GM21717 (cell line): Measurements from ENCODE around the gene PLEKHB1.

ENCODE experiments used
- ATAC-seq: cut with Tn5 transposase; IDR thresholded peaks from one replicate; pipeline ENCODE4 v1.9.1; 2021; ENCODE audit warnings: mild to moderate bottlenecking, moderate library complexity; ENCODE audit not compliant: unreplicated experiment

PLEKHB1 gene

DNA sequence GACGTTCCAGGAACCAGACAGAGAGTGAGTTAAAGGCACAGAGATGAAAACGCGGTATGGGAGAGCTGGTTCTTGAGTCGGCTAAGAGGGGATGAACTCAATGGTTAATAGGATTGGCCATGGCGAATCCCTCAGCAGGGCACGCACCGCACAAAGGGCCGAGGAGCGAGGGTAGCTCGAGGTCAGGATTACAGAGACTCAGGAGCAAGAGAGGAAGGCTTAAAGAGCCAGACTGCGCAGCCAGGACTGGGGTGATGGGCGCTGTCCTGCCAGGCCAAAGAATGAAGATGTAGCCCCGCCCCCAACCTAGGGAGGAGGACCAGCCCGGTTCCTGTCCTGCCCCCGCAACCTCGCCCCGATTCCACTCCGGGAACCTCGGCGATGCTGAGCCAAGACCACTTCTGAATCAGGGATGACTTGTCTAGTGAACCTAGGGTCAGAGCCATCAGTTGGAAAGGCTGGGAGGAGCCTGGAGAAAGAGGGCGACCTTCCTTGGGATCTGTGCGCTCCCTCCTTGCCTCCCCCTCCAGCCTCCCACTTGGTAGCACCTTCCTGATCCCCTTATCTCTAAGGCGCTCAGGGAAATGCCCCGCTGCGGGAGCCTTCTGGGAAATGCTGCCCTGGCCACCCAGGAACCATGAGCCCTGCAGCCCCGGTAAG is at the start of gene PLEKHB1:
PLEKHB1 (plus strand) TSS at position 610 of the 660 bp plus-strand sequence; CDS start at position 638, 28 bp downstream.
- no peak for ATAC-seq

- ATAC-seq: no peak
These were observed 48.9 kb upstream of the PLEKHB1 start for GRCh38 chr11:73597336-73597955.

DNA sequence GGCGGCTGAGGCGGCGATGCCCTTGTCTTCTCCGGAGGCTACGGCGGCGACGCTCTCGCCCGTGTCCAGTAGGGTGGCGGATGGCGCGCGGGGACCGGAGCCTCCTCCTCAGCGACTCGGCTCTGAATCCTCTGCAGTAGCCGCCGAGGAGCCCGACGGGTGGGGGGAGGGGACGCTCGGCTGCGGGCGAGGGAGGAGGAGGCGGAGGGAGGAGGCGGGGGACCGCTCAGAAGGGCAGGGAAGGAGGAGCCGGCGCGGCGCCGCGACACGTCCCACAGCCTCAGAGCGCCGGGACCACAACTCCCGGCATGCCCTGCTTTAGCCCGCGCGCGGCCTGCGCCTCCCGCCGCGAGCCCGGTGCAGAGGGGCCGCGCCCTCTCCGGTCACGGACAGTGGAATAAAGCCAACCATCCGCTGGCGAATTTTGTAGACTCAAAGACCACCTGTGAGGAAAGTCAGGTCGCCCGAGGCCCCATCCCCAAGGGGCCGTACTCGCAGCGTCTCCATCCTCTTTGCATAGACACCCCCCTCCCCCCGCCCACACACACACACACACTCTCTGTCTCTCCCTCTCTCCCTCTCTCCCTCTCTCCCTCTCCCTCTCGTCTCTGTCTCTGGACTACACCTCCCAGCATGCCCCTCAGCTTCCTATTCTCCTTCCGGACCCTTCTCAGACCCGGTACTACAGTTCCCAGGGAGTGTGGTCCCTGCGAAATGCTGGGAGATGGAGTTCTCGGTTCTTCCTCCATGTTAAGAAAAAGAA is 48.2 kb upstream of the PLEKHB1 start, which contains the start of gene FAM168A:
FAM168A (minus strand) TSS at position 157 of the 763 bp plus-strand sequence. CDS start 129,638 bp downstream, outside the sequence.
- peak; percentile 85 for ATAC-seq

DNA sequence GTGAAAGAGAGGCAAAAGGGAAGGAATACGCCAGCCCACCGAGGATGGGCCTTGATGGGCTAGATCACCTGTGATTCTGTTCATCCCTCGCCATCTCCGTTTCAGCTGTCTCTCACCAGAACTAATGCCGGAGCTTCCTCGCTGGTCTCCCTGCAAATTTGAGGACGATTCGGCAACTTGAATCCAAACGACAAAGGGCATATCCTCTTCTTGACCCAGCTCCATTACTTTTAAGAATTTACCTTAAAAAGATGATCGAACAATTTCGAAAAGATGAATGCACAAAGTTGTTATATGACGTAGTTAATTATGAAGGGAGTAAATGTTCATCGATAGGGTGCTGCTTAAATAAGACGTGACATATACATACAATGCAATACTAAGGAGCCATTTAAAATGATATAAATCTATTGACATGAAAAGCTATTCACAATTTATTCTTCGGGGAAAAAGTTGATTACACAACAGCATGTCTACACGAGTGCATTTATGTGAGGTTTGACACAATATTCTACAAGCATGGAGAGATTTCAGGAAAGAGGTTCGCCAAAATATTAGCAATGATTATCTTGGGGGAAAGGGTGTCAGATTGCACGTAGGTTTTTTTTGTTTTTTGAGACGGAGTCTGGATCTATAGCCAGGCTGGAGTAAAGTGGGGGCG is 47.5 kb upstream of the PLEKHB1 start:
- ATAC-seq: no peak

- no peak for ATAC-seq
These were observed 33.7 kb upstream of the PLEKHB1 start for GRCh38 chr11:73612601-73613140.

DNA sequence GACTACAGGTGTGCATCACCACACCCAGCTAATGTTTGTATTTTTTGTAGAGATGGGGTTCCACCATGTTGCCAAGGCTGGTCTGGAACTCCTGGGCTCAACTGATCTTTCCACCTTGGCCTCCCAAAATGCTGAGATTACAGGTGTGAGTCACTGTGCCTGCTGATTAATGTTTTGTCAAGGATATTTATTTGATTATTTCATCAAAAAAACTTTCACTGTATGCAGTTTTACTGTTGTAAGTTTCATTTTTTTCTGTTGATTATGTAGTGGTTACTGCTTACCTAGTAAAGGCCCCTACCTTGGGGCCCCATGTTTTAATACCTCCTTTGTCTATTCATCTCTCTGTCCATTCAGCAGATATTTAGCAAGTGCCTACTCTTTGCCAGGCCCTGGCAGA is 31.8 kb upstream of the PLEKHB1 start:
- no peak for ATAC-seq

DNA sequence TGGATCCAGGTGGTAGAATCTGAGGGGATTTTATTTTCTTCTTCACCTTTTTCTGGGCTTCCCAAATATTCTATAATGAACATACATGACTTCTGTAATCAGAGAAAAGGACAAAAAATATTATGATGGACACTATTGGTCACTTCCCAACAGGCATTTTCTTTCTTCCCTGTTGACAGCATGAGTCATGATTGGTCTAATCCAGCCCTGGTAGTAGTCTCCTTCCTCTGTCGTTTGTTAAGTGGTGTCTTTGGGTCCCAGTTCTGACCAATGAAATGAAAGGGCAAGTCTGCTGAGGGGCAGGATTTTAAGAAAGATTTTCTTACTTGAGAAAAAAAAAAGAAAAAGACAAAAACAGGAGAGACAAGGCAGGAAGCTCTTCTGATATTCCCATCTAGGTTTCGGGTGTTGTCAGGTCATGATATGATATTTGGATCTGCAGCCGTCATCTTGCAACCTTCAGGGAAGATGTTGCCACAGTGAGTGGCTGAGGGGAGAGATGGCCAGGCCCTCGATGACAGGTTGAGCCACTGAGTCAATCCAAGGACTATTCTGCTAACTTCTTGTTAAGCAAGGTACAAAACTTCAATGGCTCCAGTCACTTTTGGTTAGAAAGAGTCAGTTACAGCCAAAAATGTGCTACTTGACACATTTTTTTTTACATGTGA is 23.3 kb upstream of the PLEKHB1 start:
- no peak for ATAC-seq

GRCh38 chr11:73623686-73624085 is 22.7 kb upstream of the PLEKHB1 start:
- no peak for ATAC-seq

GRCh38 chr11:73625696-73626318 is 20.6 kb upstream of the PLEKHB1 start:
- ATAC-seq: no peak

- no peak for ATAC-seq
These were observed 16.5 kb upstream of the PLEKHB1 start for GRCh38 chr11:73629907-73630306.

GRCh38 chr11:73632996-73633395 is 13.4 kb upstream of the PLEKHB1 start:
- ATAC-seq: no peak

GRCh38 chr11:73633999-73634398 is 12.4 kb upstream of the PLEKHB1 start:
- ATAC-seq: no peak

DNA sequence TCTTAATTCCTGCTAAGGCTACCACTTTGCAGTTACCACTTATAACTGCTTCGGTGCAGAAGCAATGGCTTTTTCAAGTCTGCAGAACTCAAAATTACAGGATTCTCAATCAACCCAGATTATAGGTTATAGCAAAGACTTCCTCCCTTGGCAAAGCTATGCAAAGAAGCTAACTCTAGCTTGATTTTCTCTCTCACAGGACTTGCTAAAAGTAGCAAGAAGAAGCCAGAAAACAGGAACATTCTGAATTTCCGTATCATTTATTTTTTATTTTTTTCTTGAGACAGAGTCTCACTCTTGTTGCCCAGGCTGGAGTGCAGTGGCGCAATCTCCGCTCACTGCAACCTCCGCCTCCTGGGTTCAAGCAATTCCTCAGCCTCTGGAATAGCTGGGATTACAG is 10.7 kb upstream of the PLEKHB1 start:
- ATAC-seq: no peak

GRCh38 chr11:73636249-73636648 is 10.1 kb upstream of the PLEKHB1 start:
- ATAC-seq: no peak

GRCh38 chr11:73637012-73637411 is 9.4 kb upstream of the PLEKHB1 start:
- no peak for ATAC-seq

- ATAC-seq: no peak
These were observed 5.8 kb upstream of the PLEKHB1 start for GRCh38 chr11:73640592-73640991.

DNA sequence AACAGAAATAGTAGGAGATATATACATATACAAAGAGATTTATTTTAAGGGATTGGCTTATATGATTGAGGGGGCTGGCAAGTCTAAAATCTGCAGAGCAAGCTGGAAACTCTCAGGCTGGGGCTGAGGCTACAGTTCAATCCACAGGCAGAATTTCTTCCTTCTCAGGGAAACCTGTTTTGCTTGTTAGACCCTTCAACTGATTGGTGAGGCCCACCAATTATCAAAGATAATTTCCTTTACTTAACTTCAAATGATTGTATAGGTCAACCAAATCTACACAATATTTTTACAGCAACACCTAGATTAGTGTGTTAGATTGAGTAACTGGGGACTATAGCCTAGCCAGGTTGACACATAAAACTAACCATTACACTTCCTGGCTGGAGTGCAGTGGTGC is 4.7 kb upstream of the PLEKHB1 start:
- no peak for ATAC-seq

GRCh38 chr11:73645121-73645969 is 1.0 kb upstream of the PLEKHB1 start:
- no peak for ATAC-seq

DNA sequence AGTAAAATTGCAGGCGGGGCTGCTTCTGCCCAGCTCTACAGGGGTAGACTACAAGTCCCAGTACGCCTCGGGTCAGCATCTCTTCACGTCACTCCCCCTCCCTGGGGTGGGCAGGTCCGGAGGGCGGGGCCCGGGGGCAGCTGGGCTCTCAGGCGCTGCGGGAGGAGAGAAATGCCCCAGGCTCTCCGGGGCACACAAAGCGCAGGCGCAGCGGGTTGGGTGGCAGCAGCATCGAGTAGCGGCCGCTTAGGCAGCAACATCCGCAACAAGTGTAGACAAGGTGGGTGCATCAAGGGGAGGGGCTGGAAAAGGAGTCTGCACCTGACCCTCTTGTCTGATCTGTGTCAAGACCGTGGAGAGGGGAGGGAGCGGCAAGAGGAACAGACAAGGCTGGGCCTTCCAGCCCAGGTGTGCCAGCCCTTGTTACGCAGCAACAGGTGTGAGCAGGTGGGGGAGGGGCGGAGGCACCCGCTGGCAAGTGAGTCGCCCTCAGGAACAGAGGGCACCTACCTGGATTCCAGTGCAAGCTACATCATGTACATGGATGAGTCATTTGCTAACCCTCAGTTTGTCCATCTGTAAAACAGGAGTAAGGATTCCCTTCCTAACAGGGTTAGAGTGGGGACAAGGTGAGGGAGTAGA is 1.2 kb downstream of the PLEKHB1 start:
- ATAC-seq: peak; percentile 84
